Glutamatergic neuron (in vitro differentiated cells): ENCODE results near the gene CHIT1. TPM values are rescaled to one million over a fixed set of nuclear protein-coding genes. Genes with fewer than 3 reads are reported as not detected.

ENCODE experiments used
- DNase-seq: peaks from one replicate; pipeline ENCODE4 v3.0.0; 2022
- H3K27ac Mint-ChIP-seq: one replicate; pipeline ENCODE4 v1.8.0; 2020; ENCODE audit warnings: mild to moderate bottlenecking, mixed read lengths, inconsistent platforms; ENCODE audit not compliant: unreplicated experiment
- H3K27me3 Mint-ChIP-seq: one replicate; pipeline ENCODE4 v1.8.0; 2020; ENCODE audit warnings: mild to moderate bottlenecking, moderate library complexity, mixed read lengths, inconsistent platforms; ENCODE audit not compliant: unreplicated experiment
- H3K36me3 Mint-ChIP-seq: one replicate; pipeline ENCODE4 v1.8.0; 2020; ENCODE audit warnings: mild to moderate bottlenecking, mixed read lengths, inconsistent platforms; ENCODE audit not compliant: unreplicated experiment
- H3K4me1 Mint-ChIP-seq: one replicate; pipeline ENCODE4 v1.8.0; 2020; ENCODE audit warnings: mild to moderate bottlenecking, low read depth, mixed read lengths, inconsistent platforms; ENCODE audit not compliant: unreplicated experiment
- H3K4me3 Mint-ChIP-seq: one replicate; pipeline ENCODE4 v1.8.0; 2020; ENCODE audit warnings: mild to moderate bottlenecking, mixed read lengths, inconsistent platforms; ENCODE audit not compliant: unreplicated experiment
- H3K9me3 Mint-ChIP-seq: one replicate; pipeline ENCODE4 v1.8.0; 2020; ENCODE audit warnings: mild to moderate bottlenecking, moderate library complexity, mixed read lengths, inconsistent platforms; ENCODE audit not compliant: unreplicated experiment
- CTCF ChIP-seq: fragments of 200-600 bp; sonication (generic); IDR thresholded peaks from one replicate; pipeline ENCODE4 v1.5.0; 2021; ENCODE audit not compliant: partially characterized antibody, unreplicated experiment
- total RNA-seq: library from RNA; stranded (reverse); fragmentation: NEBNext Ultra II Directional; extraction: Animal tissue kit (Norgen Biotek cat#: 25700); gene quantifications from one replicate; pipeline ENCODE4 v1.2.1, GENCODE V29; 2021; ENCODE audit not compliant: unreplicated experiment

The CHIT1 gene
- total RNA-seq, 1 donor from 2014 or later, result 0.10 TPM

- H3K27me3 Mint-ChIP-seq, result peaks cover 11% of the 10 kb centered on the region
- H3K27ac Mint-ChIP-seq, result no peak overlapping the region
- no peak for TF ChIP-seq CTCF
- H3K4me1 Mint-ChIP-seq, result peaks cover 19% of the 10 kb centered on the region
- H3K4me3 Mint-ChIP-seq, result no peak overlapping the region
- H3K36me3 Mint-ChIP-seq, result no peaks in the 10 kb centered on the region
- peaks cover 10% of the 10 kb centered on the region for H3K9me3 Mint-ChIP-seq
- no peak for DNase-seq
These were observed 49.8 kb downstream of the CHIT1 start for GRCh38 chr1:203179667-203180005.

GRCh38 chr1:203178821-203179666 lies 50.4 kb downstream of the CHIT1 start:
- Mint-ChIP-seq H3K4me1 (peaks cover 19% of the 10 kb centered on the region), H3K36me3 (no peaks in the 10 kb centered on the region), H3K9me3 (peaks cover 10% of the 10 kb centered on the region), H3K27me3 (peaks cover 11% of the 10 kb centered on the region), H3K4me3 (no peak overlapping the region), H3K27ac (no peak overlapping the region)
- no peak for TF ChIP-seq CTCF
- DNase-seq, result no peak

DNA sequence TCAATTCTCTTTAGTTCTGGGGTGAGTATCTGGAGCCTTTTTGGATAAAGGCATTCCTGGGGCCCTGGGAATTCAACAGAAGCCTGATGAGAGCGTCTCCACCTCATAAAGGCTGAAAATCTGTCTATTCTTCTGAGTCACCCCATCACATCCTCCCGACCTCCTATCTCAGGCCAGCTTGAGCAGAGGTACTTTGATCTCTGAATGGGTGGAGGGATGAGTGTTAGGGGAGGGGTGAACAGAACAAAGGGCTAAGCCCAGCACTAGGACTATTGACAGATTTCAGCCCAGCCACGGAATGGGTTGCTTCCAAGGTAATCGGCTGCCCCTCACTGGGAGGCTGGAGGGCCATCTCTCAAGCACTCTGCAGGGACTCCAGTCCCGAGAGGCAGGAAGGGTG lies 51.4 kb downstream of the CHIT1 start:
- no peak for TF ChIP-seq CTCF
- H3K4me1 Mint-ChIP-seq, result peaks cover 25% of the 10 kb centered on the region
- peaks cover 10% of the 10 kb centered on the region for H3K9me3 Mint-ChIP-seq
- peak overlapping the region; percentile 62 for H3K4me3 Mint-ChIP-seq
- no peak for DNase-seq
- no peaks in the 10 kb centered on the region for H3K36me3 Mint-ChIP-seq
- peaks cover 11% of the 10 kb centered on the region for H3K27me3 Mint-ChIP-seq
- peak overlapping the region; percentile 34 for H3K27ac Mint-ChIP-seq

DNA sequence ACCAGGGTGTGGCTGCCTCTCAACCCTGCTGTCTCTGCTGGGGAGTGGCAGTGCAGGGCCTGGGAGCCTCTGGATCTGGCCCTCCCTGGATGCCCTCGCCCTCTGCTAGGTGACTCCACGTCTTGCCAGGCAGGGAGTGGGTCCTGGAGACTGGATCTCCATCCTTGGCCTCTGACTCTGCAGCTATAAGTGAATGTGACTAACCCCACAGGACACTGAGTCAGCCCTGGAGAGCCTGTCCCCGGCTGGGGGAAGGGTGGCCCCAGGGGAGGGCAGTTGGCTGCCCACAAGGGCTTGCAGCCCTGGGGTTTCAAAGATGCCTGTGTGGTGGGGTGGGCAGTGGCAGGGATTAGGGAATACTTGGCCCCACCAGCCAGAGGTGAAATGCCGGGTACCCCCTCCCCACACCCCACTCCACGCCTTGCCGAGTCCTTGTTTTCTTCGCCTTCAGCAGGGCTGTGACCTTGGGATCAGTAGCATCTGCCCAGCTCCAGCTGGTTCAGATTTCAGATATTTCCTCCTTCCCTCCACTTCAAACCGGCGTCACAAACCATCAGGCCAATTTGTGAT lies 51.9 kb downstream of the CHIT1 start:
- peak overlapping the region; percentile 34 for H3K27ac Mint-ChIP-seq
- no peaks in the 10 kb centered on the region for H3K36me3 Mint-ChIP-seq
- H3K27me3 Mint-ChIP-seq, result peaks cover 11% of the 10 kb centered on the region
- peaks cover 10% of the 10 kb centered on the region for H3K9me3 Mint-ChIP-seq
- TF ChIP-seq CTCF, result no peak
- DNase-seq, result no peak
- H3K4me1 Mint-ChIP-seq, result peaks cover 25% of the 10 kb centered on the region
- H3K4me3 Mint-ChIP-seq, result peak overlapping the region; percentile 62

- peaks cover 25% of the 10 kb centered on the region for H3K4me1 Mint-ChIP-seq
- no peaks in the 10 kb centered on the region for H3K36me3 Mint-ChIP-seq
- no peak for DNase-seq
- no peak overlapping the region for H3K27ac Mint-ChIP-seq
- H3K4me3 Mint-ChIP-seq, result peak overlapping the region; percentile 52
- no peak for TF ChIP-seq CTCF
- peaks cover 10% of the 10 kb centered on the region for H3K9me3 Mint-ChIP-seq
- H3K27me3 Mint-ChIP-seq, result peaks cover 11% of the 10 kb centered on the region
These were observed 52.5 kb downstream of the CHIT1 start for GRCh38 chr1:203177036-203177405.
